ENCODE data around the gene TMEM154.

TMEM154 gene

GRCh38 chr4:152696764-152697261, 17.0 kb upstream of the TMEM154 start:
- Histone ChIP-seq H3K4me2 (ENCODE audit: low read length, poor library complexity, severe bottlenecking) (no peak overlapping the region), H3K4me3 (ENCODE audit: insufficient read depth in 1 of 2, low read depth in 1 of 2, low read length in 2 of 2) (no peak overlapping the region), H2BK5ac (ENCODE audit: low read depth, low read length, poor library complexity, severe bottlenecking) (no peak overlapping the region), H3K27ac (ENCODE audit: low read length, poor library complexity, severe bottlenecking) (no peak overlapping the region), H4K91ac (ENCODE audit: low read length) (no peak overlapping the region), H2BK15ac (ENCODE audit: low read depth, poor library complexity, severe bottlenecking) (peak overlapping the region; percentile 7), H3K14ac (ENCODE audit: low read length in 2 of 2) (no peak overlapping the region), H3K36me3 (ENCODE audit: control insufficient read depth in 1 of 2, insufficient read depth in 2 of 2, low read depth in 1 of 2, low read length in 2 of 2) (no peaks in the 10 kb centered on the region), H3K23ac (ENCODE audit: low read length in 2 of 2) (no peak overlapping the region), H3K18ac (ENCODE audit: low read depth in 1 of 2, low read length in 2 of 2) (no peak overlapping the region), H4K8ac (ENCODE audit: low read length) (peak overlapping the region; percentile 49), H3K79me1 (replicated peaks; ENCODE audit: low read length, poor library complexity, severe bottlenecking) (no peaks in the 10 kb centered on the region), H2AFZ (ENCODE audit: low read depth, low read length) (no peak overlapping the region), H3K9ac (ENCODE audit: low read length) (no peak overlapping the region), H3K9me3 (ENCODE audit: control insufficient read depth, low read length) (no peaks in the 10 kb centered on the region), H3K4ac (ENCODE audit: low read depth in 1 of 2, low read length in 2 of 2) (no peak overlapping the region), H2BK12ac (ENCODE audit: low read length in 2 of 2) (peak overlapping the region in 1 of 2 experiments; percentile 39), H2BK120ac (ENCODE audit: low read depth, low read length) (no peak overlapping the region), H2AK5ac (ENCODE audit: low read length, severe bottlenecking) (no peak overlapping the region), H3K27me3 (ENCODE audit: control insufficient read depth in 1 of 2, insufficient read depth in 1 of 2, low read length in 2 of 2) (peaks cover 0 to 20% of the 10 kb centered on the region in 2 experiments), H3K4me1 (ENCODE audit: control insufficient read depth, insufficient read depth, low read depth, low read length) (peaks cover 2% of the 10 kb centered on the region)
- peak; percentile 43 for DNase-seq
- 65% methylated on average over 5 of the region's 5 CpGs for WGBS

- Histone ChIP-seq H3K27me3 (ENCODE audit: control insufficient read depth in 1 of 2, insufficient read depth in 1 of 2, low read length in 2 of 2) (peaks cover 0 to 27% of the 10 kb centered on the region in 2 experiments), H2AFZ (ENCODE audit: low read depth, low read length) (no peak overlapping the region), H2BK15ac (ENCODE audit: low read depth, poor library complexity, severe bottlenecking) (no peak overlapping the region), H2BK5ac (ENCODE audit: low read depth, low read length, poor library complexity, severe bottlenecking) (no peak overlapping the region), H3K9me3 (ENCODE audit: control insufficient read depth, low read length) (no peaks in the 10 kb centered on the region), H2BK120ac (ENCODE audit: low read depth, low read length) (no peak overlapping the region), H3K14ac (ENCODE audit: low read length in 2 of 2) (no peak overlapping the region), H3K27ac (ENCODE audit: low read length, poor library complexity, severe bottlenecking) (no peak overlapping the region), H2AK5ac (ENCODE audit: low read length, severe bottlenecking) (no peak overlapping the region), H3K23ac (ENCODE audit: low read length in 2 of 2) (no peak overlapping the region), H3K18ac (ENCODE audit: low read depth in 1 of 2, low read length in 2 of 2) (no peak overlapping the region), H3K36me3 (ENCODE audit: control insufficient read depth in 1 of 2, insufficient read depth in 2 of 2, low read depth in 1 of 2, low read length in 2 of 2) (no peaks in the 10 kb centered on the region), H3K4me1 (ENCODE audit: control insufficient read depth, insufficient read depth, low read depth, low read length) (peaks cover 2% of the 10 kb centered on the region), H3K4ac (ENCODE audit: low read depth in 1 of 2, low read length in 2 of 2) (no peak overlapping the region), H3K79me1 (replicated peaks; ENCODE audit: low read length, poor library complexity, severe bottlenecking) (no peaks in the 10 kb centered on the region), H4K8ac (ENCODE audit: low read length) (no peak overlapping the region), H2BK12ac (ENCODE audit: low read length in 2 of 2) (no peak overlapping the region), H3K4me2 (ENCODE audit: low read length, poor library complexity, severe bottlenecking) (no peak overlapping the region), H4K91ac (ENCODE audit: low read length) (no peak overlapping the region), H3K9ac (ENCODE audit: low read length) (no peak overlapping the region), H3K4me3 (ENCODE audit: insufficient read depth in 1 of 2, low read depth in 1 of 2, low read length in 2 of 2) (no peak overlapping the region)
- WGBS: 93% methylated on average over 5 of the region's 5 CpGs
- no peak for DNase-seq
Observed at GRCh38 chr4:152693871-152694270, 14.1 kb upstream of the TMEM154 start.

GRCh38 chr4:152691761-152692160, 12.0 kb upstream of the TMEM154 start:
- no peak overlapping the region for H2AFZ ChIP-seq (ENCODE audit: low read depth, low read length)
- no peak overlapping the region for H3K4ac ChIP-seq (ENCODE audit: low read depth in 1 of 2, low read length in 2 of 2)
- H3K9ac ChIP-seq (ENCODE audit: low read length): no peak overlapping the region
- H3K4me1 ChIP-seq (ENCODE audit: control insufficient read depth, insufficient read depth, low read depth, low read length): peaks cover 2% of the 10 kb centered on the region
- H3K9me3 ChIP-seq (ENCODE audit: control insufficient read depth, low read length): no peaks in the 10 kb centered on the region
- peaks cover 0 to 47% of the 10 kb centered on the region in 2 experiments for H3K27me3 ChIP-seq (ENCODE audit: control insufficient read depth in 1 of 2, insufficient read depth in 1 of 2, low read length in 2 of 2)
- no peak overlapping the region for H3K14ac ChIP-seq (ENCODE audit: low read length in 2 of 2)
- H3K23ac ChIP-seq (ENCODE audit: low read length in 2 of 2): no peak overlapping the region
- no peak for DNase-seq
- H2AK5ac ChIP-seq (ENCODE audit: low read length, severe bottlenecking): no peak overlapping the region
- H4K91ac ChIP-seq (ENCODE audit: low read length): no peak overlapping the region
- H3K4me3 ChIP-seq (ENCODE audit: insufficient read depth in 1 of 2, low read depth in 1 of 2, low read length in 2 of 2): no peak overlapping the region
- H3K27ac ChIP-seq (ENCODE audit: low read length, poor library complexity, severe bottlenecking): no peak overlapping the region
- no peak overlapping the region for H2BK15ac ChIP-seq (ENCODE audit: low read depth, poor library complexity, severe bottlenecking)
- no peak overlapping the region for H2BK5ac ChIP-seq (ENCODE audit: low read depth, low read length, poor library complexity, severe bottlenecking)
- H2BK12ac ChIP-seq (ENCODE audit: low read length in 2 of 2): no peak overlapping the region
- no peak overlapping the region for H3K4me2 ChIP-seq (ENCODE audit: low read length, poor library complexity, severe bottlenecking)
- no peak overlapping the region for H4K8ac ChIP-seq (ENCODE audit: low read length)
- H2BK120ac ChIP-seq (ENCODE audit: low read depth, low read length): no peak overlapping the region
- 65% methylated on average over 1 of the region's 1 CpG for WGBS
- H3K79me1 ChIP-seq (replicated peaks; ENCODE audit: low read length, poor library complexity, severe bottlenecking): no peaks in the 10 kb centered on the region
- H3K36me3 ChIP-seq (ENCODE audit: control insufficient read depth in 1 of 2, insufficient read depth in 2 of 2, low read depth in 1 of 2, low read length in 2 of 2): no peaks in the 10 kb centered on the region
- no peak overlapping the region for H3K18ac ChIP-seq (ENCODE audit: low read depth in 1 of 2, low read length in 2 of 2)

DNA sequence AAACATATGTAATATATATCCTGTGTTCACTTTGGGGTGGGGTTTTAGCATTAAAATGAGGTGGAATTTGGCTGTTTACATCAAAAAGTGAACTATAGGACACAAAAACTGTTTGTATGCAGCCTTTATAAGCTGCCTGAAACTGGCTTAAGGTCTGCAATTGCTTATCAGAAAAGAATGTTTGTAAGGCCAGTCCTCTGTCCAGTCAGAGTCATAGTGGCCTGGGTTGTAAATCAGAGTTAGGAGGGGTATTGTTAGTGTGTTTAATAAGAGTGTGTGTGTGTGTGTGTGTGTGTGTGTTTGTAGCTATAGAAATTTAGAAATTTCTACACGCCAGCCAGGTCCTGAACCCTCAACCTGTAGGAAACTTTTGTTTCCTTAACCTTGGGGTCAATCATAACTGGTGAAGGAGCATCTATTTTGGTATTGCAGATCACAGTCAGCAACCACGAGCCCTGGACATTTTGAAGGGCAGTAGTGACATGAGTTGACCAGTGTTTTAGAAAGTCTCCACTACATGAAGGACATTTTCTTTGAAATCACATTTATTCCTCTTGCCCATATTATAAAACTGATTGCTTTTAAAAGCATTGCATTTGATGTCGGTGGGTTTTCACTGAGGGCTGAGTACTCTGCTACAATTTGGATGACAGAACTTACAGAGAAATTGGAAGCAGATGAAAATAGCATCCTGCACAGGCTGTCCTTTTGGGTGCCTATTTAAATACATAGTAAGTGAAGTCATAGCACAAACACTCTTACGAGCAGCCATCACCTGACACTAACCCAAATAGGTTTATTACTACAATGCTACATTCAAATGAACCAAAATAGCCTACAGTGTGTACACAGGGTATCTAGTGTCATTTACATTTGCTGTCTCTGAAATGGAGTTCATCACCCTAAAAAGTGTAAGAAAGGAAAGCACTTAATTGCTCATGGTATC, 11.2 kb upstream of the TMEM154 start:
- H3K4me3 ChIP-seq (ENCODE audit: insufficient read depth in 1 of 2, low read depth in 1 of 2, low read length in 2 of 2): no peak overlapping the region
- H3K79me1 ChIP-seq (replicated peaks; ENCODE audit: low read length, poor library complexity, severe bottlenecking): no peaks in the 10 kb centered on the region
- H3K18ac ChIP-seq (ENCODE audit: low read depth in 1 of 2, low read length in 2 of 2): no peak overlapping the region
- H3K27me3 ChIP-seq (ENCODE audit: control insufficient read depth in 1 of 2, insufficient read depth in 1 of 2, low read length in 2 of 2): peaks cover 0 to 55% of the 10 kb centered on the region in 2 experiments
- no peak overlapping the region for H3K4ac ChIP-seq (ENCODE audit: low read depth in 1 of 2, low read length in 2 of 2)
- H2BK15ac ChIP-seq (ENCODE audit: low read depth, poor library complexity, severe bottlenecking): no peak overlapping the region
- no peaks in the 10 kb centered on the region for H3K9me3 ChIP-seq (ENCODE audit: control insufficient read depth, low read length)
- no peak overlapping the region for H3K4me2 ChIP-seq (ENCODE audit: low read length, poor library complexity, severe bottlenecking)
- H3K27ac ChIP-seq (ENCODE audit: low read length, poor library complexity, severe bottlenecking): no peak overlapping the region
- H3K4me1 ChIP-seq (ENCODE audit: control insufficient read depth, insufficient read depth, low read depth, low read length): no peaks in the 10 kb centered on the region
- H3K14ac ChIP-seq (ENCODE audit: low read length in 2 of 2): no peak overlapping the region
- 90% methylated on average over 3 of the region's 4 CpGs for WGBS
- no peak overlapping the region for H2BK12ac ChIP-seq (ENCODE audit: low read length in 2 of 2)
- H3K9ac ChIP-seq (ENCODE audit: low read length): no peak overlapping the region
- no peaks in the 10 kb centered on the region for H3K36me3 ChIP-seq (ENCODE audit: control insufficient read depth in 1 of 2, insufficient read depth in 2 of 2, low read depth in 1 of 2, low read length in 2 of 2)
- H3K23ac ChIP-seq (ENCODE audit: low read length in 2 of 2): no peak overlapping the region
- H4K8ac ChIP-seq (ENCODE audit: low read length): no peak overlapping the region
- H2AK5ac ChIP-seq (ENCODE audit: low read length, severe bottlenecking): no peak overlapping the region
- peak; percentile 35 for DNase-seq
- no peak overlapping the region for H2AFZ ChIP-seq (ENCODE audit: low read depth, low read length)
- H2BK5ac ChIP-seq (ENCODE audit: low read depth, low read length, poor library complexity, severe bottlenecking): no peak overlapping the region
- H2BK120ac ChIP-seq (ENCODE audit: low read depth, low read length): no peak overlapping the region
- H4K91ac ChIP-seq (ENCODE audit: low read length): no peak overlapping the region
